ENCODE measurements around the gene C1orf216. TPM values are rescaled to one million over a fixed set of nuclear protein-coding genes. Genes with fewer than 3 reads are reported as not detected.
A peak's percentile ranks its signal among the peaks of the same experiment; 100 is the strongest.

Gene C1orf216, protein sequence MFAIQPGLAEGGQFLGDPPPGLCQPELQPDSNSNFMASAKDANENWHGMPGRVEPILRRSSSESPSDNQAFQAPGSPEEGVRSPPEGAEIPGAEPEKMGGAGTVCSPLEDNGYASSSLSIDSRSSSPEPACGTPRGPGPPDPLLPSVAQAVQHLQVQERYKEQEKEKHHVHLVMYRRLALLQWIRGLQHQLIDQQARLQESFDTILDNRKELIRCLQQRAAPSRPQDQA
- 17.8 and 19.2 TPM in 2 replicates for polyA plus RNA-seq (2011; rRNA removed)
- polyA minus RNA-seq (2011; rRNA and poly(A)+ RNA removed), result 21.9 and 22.2 TPM in 2 replicates

DNA sequence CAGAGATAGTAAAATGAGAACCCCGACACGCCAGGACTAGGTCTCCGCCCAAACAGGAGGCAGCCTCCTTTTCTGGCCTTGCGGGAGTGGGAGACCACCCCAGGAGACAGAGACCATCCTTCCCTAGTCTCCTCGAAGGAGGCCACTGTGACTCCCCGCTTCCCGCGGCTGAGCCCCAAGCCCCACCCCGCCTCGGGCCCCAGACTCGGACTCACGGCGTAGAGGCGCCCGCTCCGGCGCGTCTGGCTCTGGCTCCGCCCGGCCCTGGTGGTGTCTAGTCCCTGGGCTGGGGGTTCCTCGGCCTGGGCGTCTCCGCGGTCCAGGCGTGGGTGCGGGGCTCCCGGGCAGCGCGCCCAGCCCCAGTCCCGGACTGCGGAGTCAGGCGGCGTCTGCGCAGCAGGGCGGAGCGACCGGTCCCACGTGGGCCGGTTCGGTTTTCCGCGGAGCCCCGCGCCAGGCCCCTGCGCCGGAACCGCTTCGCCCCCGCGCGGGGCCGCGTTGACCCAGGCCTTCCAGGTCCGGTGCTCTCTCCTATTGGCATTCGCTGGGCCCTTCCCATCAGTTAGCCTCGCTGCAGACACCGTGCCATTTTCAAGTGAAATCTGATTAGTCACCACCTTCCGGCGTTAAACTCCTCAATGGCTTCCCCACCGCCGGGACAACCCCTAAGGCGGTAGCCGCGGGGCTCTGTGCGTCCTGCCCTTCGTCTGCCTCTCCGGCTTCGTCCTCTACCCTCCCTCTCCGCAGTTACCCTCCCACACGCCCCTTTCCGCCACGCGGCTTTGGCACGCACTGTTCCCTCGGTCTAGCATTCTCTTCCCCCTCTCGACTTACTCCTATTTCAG lies at the start of gene C1orf216:
Gene C1orf216, minus strand, starts transcription at position 393 of the 845 bp plus-strand sequence. CDS start 2,563 bp downstream, outside the sequence.
- Histone ChIP-seq H3K4me3 (ENCODE audit: low read depth, low read length) (peak within 1 kb of the TSS; percentile 85), H3K27me3 (ENCODE audit: control insufficient read depth, insufficient read depth, low read length) (no peaks in the 10 kb centered on the region), H3K9me3 (ENCODE audit: control insufficient read depth, insufficient read depth, low read length) (no peaks in the 10 kb centered on the region), H3K27ac (ENCODE audit: low read depth, low read length) (peak within 1 kb of the TSS; percentile 84)
- peak; percentile 41 for DNase-seq (ENCODE audit: low read depth, low spot score)
- ChIA-PET CTCF (interaction anchor here (0.6 to 6.0 kb wide), 3 partner anchors 9 to 150 kb away, joined by 3 to 138 read pairs (median 66); no protein-coding TSS in a partner anchor), POLR2A (interaction anchor here (0.7 to 1.3 kb wide), 2 partner anchors 50 to 51 kb away, joined by 5 to 9 read pairs; partner anchors contain the start of gene CLSPN)
- TF ChIP-seq, protein P1, sequence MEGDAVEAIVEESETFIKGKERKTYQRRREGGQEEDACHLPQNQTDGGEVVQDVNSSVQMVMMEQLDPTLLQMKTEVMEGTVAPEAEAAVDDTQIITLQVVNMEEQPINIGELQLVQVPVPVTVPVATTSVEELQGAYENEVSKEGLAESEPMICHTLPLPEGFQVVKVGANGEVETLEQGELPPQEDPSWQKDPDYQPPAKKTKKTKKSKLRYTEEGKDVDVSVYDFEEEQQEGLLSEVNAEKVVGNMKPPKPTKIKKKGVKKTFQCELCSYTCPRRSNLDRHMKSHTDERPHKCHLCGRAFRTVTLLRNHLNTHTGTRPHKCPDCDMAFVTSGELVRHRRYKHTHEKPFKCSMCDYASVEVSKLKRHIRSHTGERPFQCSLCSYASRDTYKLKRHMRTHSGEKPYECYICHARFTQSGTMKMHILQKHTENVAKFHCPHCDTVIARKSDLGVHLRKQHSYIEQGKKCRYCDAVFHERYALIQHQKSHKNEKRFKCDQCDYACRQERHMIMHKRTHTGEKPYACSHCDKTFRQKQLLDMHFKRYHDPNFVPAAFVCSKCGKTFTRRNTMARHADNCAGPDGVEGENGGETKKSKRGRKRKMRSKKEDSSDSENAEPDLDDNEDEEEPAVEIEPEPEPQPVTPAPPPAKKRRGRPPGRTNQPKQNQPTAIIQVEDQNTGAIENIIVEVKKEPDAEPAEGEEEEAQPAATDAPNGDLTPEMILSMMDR (IDR thresholded peaks at IDR 0.05; ENCODE audit: low read depth, low read length), result no peak

DNA sequence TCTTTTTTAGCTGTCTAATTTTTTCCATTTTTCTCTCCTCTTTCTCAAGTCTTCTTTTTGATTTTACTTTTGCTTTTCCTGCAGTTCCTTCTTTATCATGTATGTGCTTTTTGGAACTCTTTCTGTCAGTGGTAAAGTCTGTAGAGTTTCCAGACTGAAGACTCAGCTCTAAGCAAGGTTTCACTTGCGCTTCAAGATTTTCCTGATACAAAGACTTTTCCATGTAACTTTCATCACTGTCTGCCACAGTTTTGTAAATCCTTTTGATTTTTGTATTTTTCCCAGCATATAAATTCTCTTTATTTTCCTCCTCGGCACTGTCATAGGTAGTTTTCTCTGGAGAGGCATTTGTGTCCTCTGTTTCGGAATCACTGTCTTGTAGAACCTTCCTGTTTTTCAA lies 45.6 kb upstream of the C1orf216 start:
- POLR2A ChIA-PET, result no interaction called here
- no peak overlapping the region for H3K4me3 ChIP-seq (ENCODE audit: low read depth, low read length)
- no peak for DNase-seq (ENCODE audit: low read depth, low spot score)
- no peaks in the 10 kb centered on the region for H3K9me3 ChIP-seq (ENCODE audit: control insufficient read depth, insufficient read depth, low read length)
- CTCF ChIA-PET, result interaction anchor here (0.6 to 4.0 kb wide), 3 partner anchors 11 to 50 kb away, joined by 3 to 16 read pairs (median 7); no protein-coding TSS in a partner anchor
- no peaks in the 10 kb centered on the region for H3K27me3 ChIP-seq (ENCODE audit: control insufficient read depth, insufficient read depth, low read length)
- H3K27ac ChIP-seq (ENCODE audit: low read depth, low read length), result no peak overlapping the region
- TF ChIP-seq, protein P1 (IDR thresholded peaks at IDR 0.05; ENCODE audit: low read depth, low read length), result no peak

DNA sequence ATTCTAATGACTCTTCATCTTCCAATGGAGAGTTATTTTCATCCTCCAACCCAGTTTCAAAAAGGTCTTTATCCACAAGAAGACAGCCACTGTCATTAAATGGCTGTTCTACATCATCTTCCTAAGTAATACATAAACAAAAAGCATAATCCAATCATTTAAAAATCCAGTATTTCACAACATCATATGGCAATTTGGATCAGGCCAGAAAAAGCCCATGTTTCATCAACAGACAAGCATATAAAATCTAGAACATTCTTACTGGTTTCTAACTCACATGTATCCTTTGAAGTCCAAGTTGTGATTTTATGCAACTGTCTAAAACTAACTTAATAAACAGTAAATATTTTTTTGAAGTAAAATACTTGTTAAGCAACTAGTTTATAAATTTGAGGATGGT lies 44.5 kb upstream of the C1orf216 start:
- Histone ChIP-seq H3K9me3 (ENCODE audit: control insufficient read depth, insufficient read depth, low read length) (no peaks in the 10 kb centered on the region), H3K4me3 (ENCODE audit: low read depth, low read length) (no peak overlapping the region), H3K27ac (ENCODE audit: low read depth, low read length) (no peak overlapping the region), H3K27me3 (ENCODE audit: control insufficient read depth, insufficient read depth, low read length) (no peaks in the 10 kb centered on the region)
- POLR2A ChIA-PET, result no interaction called here
- TF ChIP-seq, protein P1 (IDR thresholded peaks at IDR 0.05; ENCODE audit: low read depth, low read length), result no peak
- CTCF ChIA-PET, result interaction anchor here (4.0 kb wide), 1 partner anchor 36 kb away, joined by 16 read pairs; no protein-coding TSS in a partner anchor
- no peak for DNase-seq (ENCODE audit: low read depth, low spot score)

DNA sequence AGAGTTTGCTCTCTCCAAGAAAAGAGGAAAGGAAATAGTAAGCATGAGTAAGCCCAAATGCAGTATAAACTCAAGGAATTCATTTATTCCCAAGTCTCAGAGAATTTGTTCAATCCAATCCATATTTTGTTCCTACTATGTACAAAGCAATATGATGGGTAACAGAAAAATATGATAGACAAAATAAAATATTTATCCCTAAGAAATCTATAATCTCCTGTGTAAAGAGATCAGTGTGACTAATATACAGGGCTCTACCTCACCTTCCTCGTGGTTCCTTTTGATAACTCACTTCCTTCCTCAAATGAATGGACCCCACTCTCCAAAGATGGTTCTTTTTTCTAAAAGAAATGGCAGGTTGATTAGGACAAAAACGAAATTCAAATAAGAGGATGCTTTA lies 43.5 kb upstream of the C1orf216 start:
- CTCF ChIA-PET, result interaction anchor here (1.2 to 4.0 kb wide), 2 partner anchors 13 to 35 kb away, joined by 3 to 16 read pairs; no protein-coding TSS in a partner anchor
- no peaks in the 10 kb centered on the region for H3K27me3 ChIP-seq (ENCODE audit: control insufficient read depth, insufficient read depth, low read length)
- DNase-seq (ENCODE audit: low read depth, low spot score), result no peak

More for the DNA sequence above, 43.5 kb upstream of the C1orf216 start:
- H3K27ac ChIP-seq (ENCODE audit: low read depth, low read length), result no peak overlapping the region
- TF ChIP-seq, protein P1 (IDR thresholded peaks at IDR 0.05; ENCODE audit: low read depth, low read length), result no peak
- no peak overlapping the region for H3K4me3 ChIP-seq (ENCODE audit: low read depth, low read length)
- POLR2A ChIA-PET, result interaction anchor here (0.6 kb wide), 1 partner anchor 16 kb away, joined by 3 read pairs; no protein-coding TSS in a partner anchor
- no peaks in the 10 kb centered on the region for H3K9me3 ChIP-seq (ENCODE audit: control insufficient read depth, insufficient read depth, low read length)
